CD14-positive monocyte (primary cell): ENCODE results near the gene CIB2. TPM values are rescaled to one million over a fixed set of nuclear protein-coding genes. Genes with fewer than 3 reads are reported as not detected.
A peak's percentile ranks its signal among the peaks of the same experiment; 100 is the strongest.

ENCODE experiments used
- DNase-seq, 3 donors: peaks; one replicate each; pipeline ENCODE4 v3.0.0-alpha.2; 2011 to 2022
- H2AFZ ChIP-seq: 2 replicates; pipeline ENCODE4 v1.6.0; 2012; ENCODE audit warnings: mild to moderate bottlenecking, low read depth, low read length, inconsistent platforms; ENCODE audit not compliant: insufficient read depth, poor library complexity, severe bottlenecking
- H3K27ac ChIP-seq, 2 donors: 1 replicate in 1 of 2; 2 replicates in 1 of 2; pipeline ENCODE4 v1.5.1; 2012 to 2013; ENCODE audit warnings: low read length in 2 of 2, control low read depth in 1 of 2, inconsistent platforms in 1 of 2, low read depth in 1 of 2, mild to moderate bottlenecking in 1 of 2
- H3K27me3 ChIP-seq, 2 donors: one replicate each; pipeline versions ENCODE4 v1.6.0 to v1.6.1; 2011 to 2013; ENCODE audit warnings: low read length in 2 of 2; ENCODE audit not compliant: control insufficient read depth in 2 of 2, insufficient read depth in 2 of 2
- H3K36me3 ChIP-seq, 2 donors: replicated peaks in 1 of 2; 1 replicate in 1 of 2; 2 replicates in 1 of 2; pipeline versions ENCODE4 v1.5.1 to v1.6.1; 2012 to 2013; ENCODE audit warnings: low read length in 2 of 2, control low read depth in 1 of 2, inconsistent platforms in 1 of 2, mild to moderate bottlenecking in 1 of 2; ENCODE audit not compliant: insufficient read depth in 2 of 2, control insufficient read depth in 1 of 2
- H3K4me1 ChIP-seq, 2 donors: 1 replicate in 1 of 2; 2 replicates in 1 of 2; pipeline versions ENCODE4 v1.5.1 to v1.6.1; 2012 to 2013; ENCODE audit warnings: low read length in 2 of 2, control low read depth in 1 of 2, inconsistent platforms in 1 of 2, mild to moderate bottlenecking in 1 of 2, moderate library complexity in 1 of 2; ENCODE audit not compliant: insufficient read depth in 2 of 2, control insufficient read depth in 1 of 2
- H3K4me2 ChIP-seq: replicated peaks from 2 replicates; pipeline ENCODE3; 2012; ENCODE audit warnings: low read length, moderate library complexity, mild to moderate bottlenecking; ENCODE audit not compliant: poor library complexity, severe bottlenecking; ENCODE audit errors: extremely low read depth
- H3K4me3 ChIP-seq, 3 experiments: fragments of 200-600 bp in 1 of 3; sonication (generic) in 1 of 3; replicated peaks in 1 of 3; 1 replicate in 2 of 3; 2 replicates in 1 of 3; pipeline ENCODE4 v1.5.1; 2011 to 2013; ENCODE audit warnings: low read length in 3 of 3, mild to moderate bottlenecking in 3 of 3, control low read depth in 2 of 3, low read depth in 2 of 3, inconsistent platforms in 1 of 3, moderate library complexity in 1 of 3
- H3K79me2 ChIP-seq: 2 replicates; pipeline ENCODE4 v1.6.0; 2012; ENCODE audit warnings: mild to moderate bottlenecking, control low read depth, inconsistent platforms, low read length, moderate library complexity; ENCODE audit not compliant: insufficient read depth
- H3K9ac ChIP-seq: 2 replicates; pipeline ENCODE4 v1.6.0; 2017; ENCODE audit warnings: low read length, mild to moderate bottlenecking; ENCODE audit not compliant: insufficient read depth, poor library complexity, severe bottlenecking
- H3K9me3 ChIP-seq, 2 donors: replicated peaks in 1 of 2; 1 replicate in 1 of 2; 2 replicates in 1 of 2; pipeline versions ENCODE4 v1.5.1 to v1.6.1; 2012 to 2013; ENCODE audit warnings: low read length in 2 of 2, control low read depth in 1 of 2; ENCODE audit not compliant: control insufficient read depth in 1 of 2, insufficient read depth in 1 of 2
- H4K20me1 ChIP-seq: 2 replicates; pipeline ENCODE4 v1.6.0; 2012; ENCODE audit warnings: mild to moderate bottlenecking, low read length, control low read depth, moderate library complexity; ENCODE audit not compliant: insufficient read depth
- H3K27ac Mint-ChIP-seq, 7 donors: one replicate each; pipeline ENCODE4 v1.8.0; 2020; ENCODE audit warnings: mild to moderate bottlenecking in 7 of 7, mixed read lengths in 7 of 7, moderate library complexity in 6 of 7, inconsistent platforms in 2 of 7
- H3K27me3 Mint-ChIP-seq, 3 donors: one replicate each; pipeline ENCODE4 v1.8.0; 2021 to 2022; ENCODE audit warnings: low read depth in 3 of 3, mild to moderate bottlenecking in 3 of 3, mixed read lengths in 3 of 3, moderate library complexity in 3 of 3, inconsistent platforms in 1 of 3
- H3K36me3 Mint-ChIP-seq, 2 donors: one replicate each; pipeline ENCODE4 v1.8.0; 2020; ENCODE audit warnings: mixed read lengths in 2 of 2, inconsistent platforms in 1 of 2, mild to moderate bottlenecking in 1 of 2
- H3K4me1 Mint-ChIP-seq: one replicate; pipeline ENCODE4 v1.8.0; 2020; ENCODE audit warnings: mild to moderate bottlenecking, mixed read lengths
- H3K4me3 Mint-ChIP-seq, 2 donors: one replicate each; pipeline ENCODE4 v1.8.0; 2020; ENCODE audit warnings: mild to moderate bottlenecking in 2 of 2, mixed read lengths in 2 of 2, moderate library complexity in 1 of 2
- H3K9me3 Mint-ChIP-seq, 7 donors: one replicate each; pipeline ENCODE4 v1.8.0; 2020 to 2022; ENCODE audit warnings: mixed read lengths in 7 of 7, mild to moderate bottlenecking in 6 of 7, moderate library complexity in 6 of 7, inconsistent platforms in 2 of 7
- WGBS: methylation state at CpG from one replicate; pipeline ENCODE4 v1.1.5; 2013; ENCODE audit warnings: missing lambda C conversion rate; ENCODE audit not compliant: insufficient coverage; 5-methylcytosine and 5-hydroxymethylcytosine counted together
- intact Hi-C, 2 donors: fragments of 100-400 bp; cut with micrococcal nuclease; formaldehyde crosslinking; loops; one replicate each; pipeline versions ENCODE4 v1.15.0 to v1.15.1; 2023
- polyA plus RNA-seq, 3 donors: library from polyadenylated mRNA; depleted of rRNA in 1 of 3; unstranded in 2 of 3; stranded (reverse) in 1 of 3; fragments of 300-500 nt in 2 of 3; fragments of >200 nt in 1 of 3; fragmentation: Illumina TruSeq in 2 of 3; gene quantifications; 1 replicate in 2 of 3; 2 replicates in 1 of 3; pipeline ENCODE4 v1.2.3, GENCODE V29; 2012 to 2021
- TF ChIP-seq, protein P1 (sequence below): fragments of 200-600 bp; IDR thresholded peaks from one replicate; pipeline ENCODE4 v1.8.0; 2022; ENCODE audit warnings: antibody characterized with exemption, mild to moderate bottlenecking

Gene CIB2
- polyA plus RNA-seq, 3 donors = 0.43 to 0.75 (median 0.51) TPM

DNA sequence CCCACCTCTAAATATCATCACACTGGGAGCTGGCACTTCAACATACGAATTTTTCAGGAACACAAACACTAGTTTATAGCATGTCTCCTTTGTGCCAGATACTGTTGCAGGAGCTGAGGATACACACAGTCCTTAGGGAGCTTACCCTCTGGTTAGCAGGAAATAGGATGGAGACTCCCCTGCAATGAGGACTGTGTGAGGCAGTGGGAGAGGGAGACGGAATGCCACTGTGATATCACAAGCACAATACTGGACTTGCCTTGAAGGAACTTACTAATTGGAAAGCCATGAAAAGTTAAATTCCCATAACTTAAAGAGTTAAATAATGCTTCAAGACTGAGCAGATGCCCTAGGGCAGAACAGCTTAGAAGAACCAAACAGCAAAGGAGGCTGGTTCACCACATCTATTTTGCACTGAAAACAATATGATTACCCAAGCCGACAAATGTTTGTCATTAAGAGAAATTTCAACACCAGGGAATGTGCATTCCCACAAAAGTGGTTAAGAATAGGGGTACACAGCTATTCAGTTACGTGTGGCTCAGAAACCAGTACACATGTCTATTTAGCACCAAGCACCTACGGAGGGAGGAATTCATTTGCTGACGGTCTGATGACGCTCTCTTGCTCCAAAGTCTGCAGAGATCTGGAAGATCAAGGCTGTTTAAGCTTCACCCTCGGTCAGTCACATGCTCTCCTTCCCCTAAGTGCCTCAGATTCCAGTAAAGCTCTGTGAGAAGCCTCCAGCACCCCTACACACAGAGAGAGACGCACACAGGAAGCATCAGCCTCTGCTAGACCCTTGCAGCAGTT is 59.0 kb downstream of the CIB2 start:
- Mint-ChIP-seq H3K36me3 (peaks cover 8 to 9% of the 10 kb centered on the region in 2 donors), H3K4me3 (peak overlapping the region; percentile 17 to 66), H3K27me3 (no peaks in the 10 kb centered on the region), H3K9me3 (peaks cover 0 to 2% (median 0%) of the 10 kb centered on the region in 7 donors), H3K4me1 (peaks cover 36% of the 10 kb centered on the region), H3K27ac (peak overlapping the region; percentile 67 to 91 (median 74))
- peak overlapping the region; percentile 30 for H2AFZ ChIP-seq
- TF ChIP-seq, protein P1, sequence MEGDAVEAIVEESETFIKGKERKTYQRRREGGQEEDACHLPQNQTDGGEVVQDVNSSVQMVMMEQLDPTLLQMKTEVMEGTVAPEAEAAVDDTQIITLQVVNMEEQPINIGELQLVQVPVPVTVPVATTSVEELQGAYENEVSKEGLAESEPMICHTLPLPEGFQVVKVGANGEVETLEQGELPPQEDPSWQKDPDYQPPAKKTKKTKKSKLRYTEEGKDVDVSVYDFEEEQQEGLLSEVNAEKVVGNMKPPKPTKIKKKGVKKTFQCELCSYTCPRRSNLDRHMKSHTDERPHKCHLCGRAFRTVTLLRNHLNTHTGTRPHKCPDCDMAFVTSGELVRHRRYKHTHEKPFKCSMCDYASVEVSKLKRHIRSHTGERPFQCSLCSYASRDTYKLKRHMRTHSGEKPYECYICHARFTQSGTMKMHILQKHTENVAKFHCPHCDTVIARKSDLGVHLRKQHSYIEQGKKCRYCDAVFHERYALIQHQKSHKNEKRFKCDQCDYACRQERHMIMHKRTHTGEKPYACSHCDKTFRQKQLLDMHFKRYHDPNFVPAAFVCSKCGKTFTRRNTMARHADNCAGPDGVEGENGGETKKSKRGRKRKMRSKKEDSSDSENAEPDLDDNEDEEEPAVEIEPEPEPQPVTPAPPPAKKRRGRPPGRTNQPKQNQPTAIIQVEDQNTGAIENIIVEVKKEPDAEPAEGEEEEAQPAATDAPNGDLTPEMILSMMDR = no peak
- peaks cover 32% of the 10 kb centered on the region for H4K20me1 ChIP-seq
- no peaks in the 10 kb centered on the region for H3K9me3 ChIP-seq
- peaks cover 83 to 97% of the 10 kb centered on the region in 2 donors for H3K4me1 ChIP-seq
- DNase-seq = peak in 1 of 3 donors; percentile 59
- H3K36me3 ChIP-seq = no peaks in the 10 kb centered on the region
- no peak overlapping the region for H3K9ac ChIP-seq
- H3K79me2 ChIP-seq = peaks cover 100% of the 10 kb centered on the region
- peak overlapping the region in 1 of 3 experiments; percentile 56 for H3K4me3 ChIP-seq
- H3K4me2 ChIP-seq = peak overlapping the region; percentile 55
- intact Hi-C loops = loop anchor here in 1 of 2 donors (5.0 kb wide), 1 partner anchor 35 kb away; no protein-coding TSS in a partner anchor
- H3K27ac ChIP-seq = peak overlapping the region; percentile 50 to 73
- H3K27me3 ChIP-seq = no peaks in the 10 kb centered on the region
- 14% methylated on average over 6 of the region's 9 CpGs for WGBS

- peaks cover 100% of the 10 kb centered on the region for H3K79me2 ChIP-seq
Measured at GRCh38 chr15:78071383-78071782, 59.9 kb downstream of the CIB2 start.

More at GRCh38 chr15:78071383-78071782, 59.9 kb downstream of the CIB2 start:
- H3K36me3 ChIP-seq = no peaks in the 10 kb centered on the region
- H3K36me3 Mint-ChIP-seq = peaks cover 8 to 10% of the 10 kb centered on the region in 2 donors
- H3K27ac Mint-ChIP-seq = peak overlapping the region in 2 of 7 donors; percentile 11 to 58
- no peak overlapping the region for H2AFZ ChIP-seq
- no peaks in the 10 kb centered on the region for H3K27me3 Mint-ChIP-seq
- no peak overlapping the region for H3K9ac ChIP-seq
- peaks cover 29% of the 10 kb centered on the region for H3K4me1 Mint-ChIP-seq
- no peak overlapping the region for H3K4me3 ChIP-seq
- WGBS = 0% methylated on average over 1 of the region's 2 CpGs
- peaks cover 0 to 2% (median 0%) of the 10 kb centered on the region in 7 donors for H3K9me3 Mint-ChIP-seq
- no peak overlapping the region for H3K4me2 ChIP-seq
- H3K27me3 ChIP-seq = no peaks in the 10 kb centered on the region
- intact Hi-C loops = loop anchor here in 1 of 2 donors (5.0 kb wide), 1 partner anchor 34 kb away; no protein-coding TSS in a partner anchor
- H4K20me1 ChIP-seq = peaks cover 27% of the 10 kb centered on the region
- TF ChIP-seq, protein P1 = no peak
- peak in 2 of 3 donors; percentile 49 to 62 for DNase-seq
- no peak overlapping the region for H3K4me3 Mint-ChIP-seq
- no peaks in the 10 kb centered on the region for H3K9me3 ChIP-seq
- peak overlapping the region in 1 of 2 donors; percentile 92 for H3K27ac ChIP-seq
- peaks cover 89 to 99% of the 10 kb centered on the region in 2 donors for H3K4me1 ChIP-seq
